H7 (cell line): ENCODE data around the gene ZFAND3. TPM values are rescaled to one million over a fixed set of nuclear protein-coding genes. Genes with fewer than 3 reads are reported as not detected.
"Not testable (repeated sequence)": the region's sequence is repeated elsewhere in the genome, so short reads cannot be mapped to it uniquely, and the experiment has no call there.

ENCODE experiments used
- DNase-seq: peaks from one replicate; pipeline ENCODE4 v3.0.0; 2012
- H3K27me3 ChIP-seq: 2 replicates; pipeline ENCODE4 v1.6.0; 2011; ENCODE audit warnings: mild to moderate bottlenecking, low read length; ENCODE audit not compliant: control insufficient read depth, insufficient read depth
- H3K36me3 ChIP-seq: replicated peaks from 2 replicates; pipeline ENCODE4 v1.5.1; 2011; ENCODE audit warnings: low read length; ENCODE audit not compliant: control insufficient read depth, insufficient read depth
- H3K4me3 ChIP-seq: 2 replicates; pipeline ENCODE4 v1.5.1; 2011; ENCODE audit warnings: low read depth, mild to moderate bottlenecking, control low read depth, low read length, moderate library complexity; ENCODE audit not compliant: insufficient read depth
- total RNA-seq: library from RNA; depleted of rRNA; stranded (reverse); fragments of >200 nt; shearing (Covaris generic); gene quantifications from 2 replicates; pipeline ENCODE4 v1.2.3, GENCODE V29; 2014

The ZFAND3 gene
- total RNA-seq, 1 experiment from 2014 or later: 17.1 TPM

GRCh38 chr6:38114976-38115625 lies 295.6 kb downstream of the ZFAND3 start:
- no peaks in the 10 kb centered on the region for H3K27me3 ChIP-seq
- H3K4me3 ChIP-seq: no peak overlapping the region
- no peaks in the 10 kb centered on the region for H3K36me3 ChIP-seq
- no peak for DNase-seq

- Histone ChIP-seq H3K36me3 (no peaks in the 10 kb centered on the region), H3K4me3 (no peak overlapping the region), H3K27me3 (no peaks in the 10 kb centered on the region)
- no peak for DNase-seq
These were observed 296.1 kb downstream of the ZFAND3 start for GRCh38 chr6:38115626-38116008.

- Histone ChIP-seq H3K36me3 (no peaks in the 10 kb centered on the region), H3K27me3 (no peaks in the 10 kb centered on the region), H3K4me3 (no peak overlapping the region)
- no peak for DNase-seq
These were observed 296.7 kb downstream of the ZFAND3 start for GRCh38 chr6:38116248-38116647.

- H3K27me3 ChIP-seq: no peaks in the 10 kb centered on the region
- DNase-seq: no peak
- no peaks in the 10 kb centered on the region for H3K36me3 ChIP-seq
- no peak overlapping the region for H3K4me3 ChIP-seq
These were observed 297.8 kb downstream of the ZFAND3 start for GRCh38 chr6:38117281-38117680.

GRCh38 chr6:38118791-38119365 lies 299.4 kb downstream of the ZFAND3 start:
- no peak for DNase-seq

GRCh38 chr6:38119516-38119915 lies 300.0 kb downstream of the ZFAND3 start:
- Histone ChIP-seq H3K4me3 (no peak overlapping the region), H3K36me3 (no peaks in the 10 kb centered on the region), H3K27me3 (no peaks in the 10 kb centered on the region)
- no peak for DNase-seq

More at GRCh38 chr6:38118791-38119365, 299.4 kb downstream of the ZFAND3 start:
- Histone ChIP-seq H3K36me3 (no peaks in the 10 kb centered on the region), H3K27me3 (no peaks in the 10 kb centered on the region), H3K4me3 (no peak overlapping the region)

GRCh38 chr6:38124224-38124926 lies 304.8 kb downstream of the ZFAND3 start:
- not testable (repeated sequence) for DNase-seq, H3K27me3 ChIP-seq, H3K36me3 ChIP-seq, H3K4me3 ChIP-seq

- H3K4me3 ChIP-seq: no peak overlapping the region
- no peaks in the 10 kb centered on the region for H3K27me3 ChIP-seq
- DNase-seq: no peak
- H3K36me3 ChIP-seq: no peaks in the 10 kb centered on the region
These were observed 307.8 kb downstream of the ZFAND3 start for GRCh38 chr6:38127284-38127683.

- no peak for DNase-seq
- Histone ChIP-seq H3K27me3 (no peaks in the 10 kb centered on the region), H3K36me3 (no peaks in the 10 kb centered on the region)
These were observed 312.0 kb downstream of the ZFAND3 start for GRCh38 chr6:38131527-38131965.

GRCh38 chr6:38133932-38134703 lies 314.6 kb downstream of the ZFAND3 start:
- Histone ChIP-seq H3K36me3 (no peaks in the 10 kb centered on the region), H3K27me3 (no peaks in the 10 kb centered on the region), H3K4me3 (no peak overlapping the region)
- no peak for DNase-seq

More at GRCh38 chr6:38131527-38131965, 312.0 kb downstream of the ZFAND3 start:
- H3K4me3 ChIP-seq: no peak overlapping the region

GRCh38 chr6:38134704-38135088 lies 315.2 kb downstream of the ZFAND3 start:
- no peaks in the 10 kb centered on the region for H3K27me3 ChIP-seq

GRCh38 chr6:38136547-38136946 lies 317.0 kb downstream of the ZFAND3 start:
- H3K36me3 ChIP-seq: no peaks in the 10 kb centered on the region
- DNase-seq: no peak

More at GRCh38 chr6:38134704-38135088, 315.2 kb downstream of the ZFAND3 start:
- no peak overlapping the region for H3K4me3 ChIP-seq
- H3K36me3 ChIP-seq: no peaks in the 10 kb centered on the region
- no peak for DNase-seq

GRCh38 chr6:38137608-38138265 lies 318.2 kb downstream of the ZFAND3 start:
- H3K27me3 ChIP-seq: no peaks in the 10 kb centered on the region
- H3K36me3 ChIP-seq: no peaks in the 10 kb centered on the region
- H3K4me3 ChIP-seq: no peak overlapping the region
- DNase-seq: peak; percentile 79

More at GRCh38 chr6:38136547-38136946, 317.0 kb downstream of the ZFAND3 start:
- Histone ChIP-seq H3K4me3 (no peak overlapping the region), H3K27me3 (no peaks in the 10 kb centered on the region)

- Histone ChIP-seq H3K36me3 (no peaks in the 10 kb centered on the region), H3K27me3 (no peaks in the 10 kb centered on the region), H3K4me3 (no peak overlapping the region)
- peak; percentile 76 for DNase-seq
These were observed 318.8 kb downstream of the ZFAND3 start for GRCh38 chr6:38138374-38138773.
